Astrocyte (in vitro differentiated cells and primary cell): ENCODE measurements around the gene AIDA. TPM values are rescaled to one million over a fixed set of nuclear protein-coding genes. Genes with fewer than 3 reads are reported as not detected.

Source experiments
- DNase-seq: peaks from one replicate; pipeline ENCODE4 v3.0.0-alpha.2; 2010; ENCODE audit warnings: low read depth
- FAIRE-seq: peaks from 2 replicates; lab custom pipeline; 2011; peaks lifted over from hg19 to GRCh38; lab: Jason Lieb, UNC
- H2AFZ ChIP-seq: 2 replicates; pipeline ENCODE4 v1.6.0; 2012; ENCODE audit warnings: low read depth, low read length, inconsistent platforms
- H3K27ac ChIP-seq: 2 replicates; pipeline ENCODE4 v1.5.1; 2011; ENCODE audit warnings: low read depth, low read length, inconsistent platforms
- H3K27me3 ChIP-seq: 2 replicates; pipeline ENCODE4 v1.6.0; 2011; ENCODE audit warnings: low read length, inconsistent platforms; ENCODE audit not compliant: insufficient read depth
- H3K36me3 ChIP-seq: 2 replicates; pipeline ENCODE4 v1.5.1; 2011; ENCODE audit warnings: low read length, inconsistent platforms; ENCODE audit not compliant: insufficient read depth
- H3K4me1 ChIP-seq: 2 replicates; pipeline ENCODE4 v1.5.1; 2011; ENCODE audit warnings: low read length, inconsistent platforms; ENCODE audit not compliant: insufficient read depth
- H3K4me2 ChIP-seq: 2 replicates; pipeline ENCODE4 v1.6.0; 2012; ENCODE audit warnings: low read length, inconsistent platforms
- H3K4me3 ChIP-seq: 2 replicates; pipeline ENCODE4 v1.5.1; 2011; ENCODE audit warnings: low read depth, mild to moderate bottlenecking, low read length, inconsistent platforms; ENCODE audit not compliant: insufficient read depth
- H3K79me2 ChIP-seq: 2 replicates; pipeline ENCODE4 v1.6.0; 2012; ENCODE audit warnings: mild to moderate bottlenecking, low read length, inconsistent platforms; ENCODE audit not compliant: insufficient read depth
- H3K9ac ChIP-seq: 2 replicates; pipeline ENCODE4 v1.6.0; 2012; ENCODE audit warnings: mild to moderate bottlenecking, low read length, inconsistent platforms
- H3K9me3 ChIP-seq: 2 replicates; pipeline ENCODE4 v1.5.1; 2012; ENCODE audit warnings: low read depth, mild to moderate bottlenecking, low read length, inconsistent platforms; ENCODE audit not compliant: insufficient read depth
- H4K20me1 ChIP-seq: 2 replicates; pipeline ENCODE4 v1.6.0; 2012; ENCODE audit warnings: low read length, inconsistent platforms; ENCODE audit not compliant: insufficient read depth
- H3K27ac Mint-ChIP-seq: one replicate; pipeline ENCODE4 v1.8.0; 2021; ENCODE audit warnings: mild to moderate bottlenecking, mixed read lengths; ENCODE audit not compliant: unreplicated experiment
- H3K27me3 Mint-ChIP-seq: one replicate; pipeline ENCODE4 v1.8.0; 2021; ENCODE audit warnings: low read depth, mixed read lengths; ENCODE audit not compliant: unreplicated experiment
- H3K36me3 Mint-ChIP-seq: one replicate; pipeline ENCODE4 v1.8.0; 2021; ENCODE audit warnings: low read depth, mixed read lengths; ENCODE audit not compliant: unreplicated experiment
- H3K4me1 Mint-ChIP-seq: one replicate; pipeline ENCODE4 v1.8.0; 2021; ENCODE audit warnings: low read depth, mixed read lengths; ENCODE audit not compliant: unreplicated experiment
- H3K4me3 Mint-ChIP-seq: one replicate; pipeline ENCODE4 v1.8.0; 2021; ENCODE audit warnings: mild to moderate bottlenecking, moderate library complexity, mixed read lengths; ENCODE audit not compliant: unreplicated experiment
- H3K9me3 Mint-ChIP-seq: one replicate; pipeline ENCODE4 v1.8.0; 2021; ENCODE audit warnings: mild to moderate bottlenecking, mixed read lengths; ENCODE audit not compliant: unreplicated experiment
- CTCF ChIP-seq: IDR thresholded peaks from 2 replicates; pipeline ENCODE4 v1.5.1; 2011; ENCODE audit warnings: low read depth, mild to moderate bottlenecking, inconsistent platforms, low read length, moderate library complexity; ENCODE audit not compliant: insufficient read depth
- EZH2 ChIP-seq: IDR thresholded peaks from 2 replicates; pipeline ENCODE4 v1.6.1; 2012; ENCODE audit warnings: mild to moderate bottlenecking, low read length, inconsistent platforms; ENCODE audit not compliant: insufficient read depth
- total RNA-seq: library from RNA; stranded (reverse); gene quantifications from 2 replicates; pipeline ENCODE4 v1.2.1, GENCODE V29; 2021

The AIDA gene
- total RNA-seq, 1 donor from 2014 or later, result 86.2 TPM

DNA sequence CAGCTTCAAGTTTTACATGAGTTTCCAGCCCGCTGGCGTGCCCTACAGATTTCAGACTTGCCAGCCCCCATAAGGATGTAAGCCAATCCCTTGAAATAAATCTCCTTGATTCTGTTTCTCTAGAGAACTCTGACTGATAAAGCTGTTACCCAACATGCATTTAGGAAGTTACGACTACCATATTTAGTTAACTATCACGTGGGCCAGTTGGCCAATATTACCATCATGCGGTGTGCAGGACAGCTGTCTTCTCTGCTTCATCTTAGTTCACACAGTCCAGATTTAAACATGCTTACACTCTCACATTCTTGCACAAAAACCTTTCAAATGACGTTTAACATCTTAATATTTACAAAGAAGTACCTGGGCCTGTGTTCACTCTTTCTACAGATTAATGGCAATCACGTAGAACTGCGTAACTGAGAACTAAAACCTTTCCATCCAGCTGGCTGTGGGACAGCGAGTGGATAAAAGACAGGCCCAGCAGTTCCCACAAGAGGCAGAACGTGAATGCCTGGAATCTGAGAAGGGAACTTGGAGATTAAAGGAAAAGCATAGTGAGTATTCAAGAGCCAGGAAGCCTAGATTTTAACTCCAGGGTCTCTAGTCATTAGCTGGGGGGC is 45.5 kb upstream of the AIDA start:
- H3K4me3 Mint-ChIP-seq, result no peak overlapping the region
- H3K27ac ChIP-seq, result no peak overlapping the region
- no peaks in the 10 kb centered on the region for H3K36me3 ChIP-seq
- no peak for TF ChIP-seq EZH2
- no peak for TF ChIP-seq CTCF
- peak overlapping the region; percentile 30 for H2AFZ ChIP-seq
- H4K20me1 ChIP-seq, result no peaks in the 10 kb centered on the region
- H3K4me2 ChIP-seq, result no peak overlapping the region
- peaks cover 7% of the 10 kb centered on the region for H3K27me3 Mint-ChIP-seq
- H3K9me3 Mint-ChIP-seq, result no peaks in the 10 kb centered on the region
- no peaks in the 10 kb centered on the region for H3K9me3 ChIP-seq
- DNase-seq, result no peak
- no peak overlapping the region for H3K4me3 ChIP-seq
- H3K79me2 ChIP-seq, result no peaks in the 10 kb centered on the region
- no peak for FAIRE-seq
- H3K4me1 Mint-ChIP-seq, result no peaks in the 10 kb centered on the region
- no peaks in the 10 kb centered on the region for H3K36me3 Mint-ChIP-seq
- H3K27me3 ChIP-seq, result no peaks in the 10 kb centered on the region
- H3K27ac Mint-ChIP-seq, result no peak overlapping the region
- H3K9ac ChIP-seq, result no peak overlapping the region
- H3K4me1 ChIP-seq, result peaks cover 7% of the 10 kb centered on the region

- Histone ChIP-seq H3K4me2 (peak overlapping the region; percentile 40), H3K79me2 (no peaks in the 10 kb centered on the region), H4K20me1 (no peaks in the 10 kb centered on the region), H2AFZ (no peak overlapping the region), H3K27ac (peak overlapping the region; percentile 68), H3K36me3 (no peaks in the 10 kb centered on the region), H3K4me1 (peaks cover 7% of the 10 kb centered on the region), H3K4me3 (no peak overlapping the region), H3K9ac (no peak overlapping the region), H3K27me3 (no peaks in the 10 kb centered on the region), H3K9me3 (no peaks in the 10 kb centered on the region)
- DNase-seq, result peak; percentile 96
- H3K4me1 Mint-ChIP-seq, result no peaks in the 10 kb centered on the region
- no peaks in the 10 kb centered on the region for H3K9me3 Mint-ChIP-seq
- no peaks in the 10 kb centered on the region for H3K36me3 Mint-ChIP-seq
- H3K4me3 Mint-ChIP-seq, result no peak overlapping the region
- TF ChIP-seq CTCF (no peak), EZH2 (no peak)
- FAIRE-seq, result no peak
- peak overlapping the region; percentile 31 for H3K27ac Mint-ChIP-seq
- peaks cover 7% of the 10 kb centered on the region for H3K27me3 Mint-ChIP-seq
Observed at GRCh38 chr1:222754366-222755139, 42.3 kb upstream of the AIDA start.

GRCh38 chr1:222751255-222751654 is 39.0 kb upstream of the AIDA start:
- peaks cover 9% of the 10 kb centered on the region for H3K27me3 Mint-ChIP-seq
- no peak overlapping the region for H3K4me3 ChIP-seq
- FAIRE-seq (no peak), DNase-seq (no peak)
- H3K9ac ChIP-seq, result no peak overlapping the region
- no peaks in the 10 kb centered on the region for H3K9me3 ChIP-seq
- H2AFZ ChIP-seq, result no peak overlapping the region
- H3K36me3 Mint-ChIP-seq, result no peaks in the 10 kb centered on the region
- H3K4me3 Mint-ChIP-seq, result no peak overlapping the region
- no peak overlapping the region for H3K27ac Mint-ChIP-seq
- H3K27ac ChIP-seq, result no peak overlapping the region
- H3K36me3 ChIP-seq, result no peaks in the 10 kb centered on the region
- H3K79me2 ChIP-seq, result no peaks in the 10 kb centered on the region
- H3K9me3 Mint-ChIP-seq, result no peaks in the 10 kb centered on the region
- peaks cover 7% of the 10 kb centered on the region for H3K4me1 ChIP-seq
- no peak for TF ChIP-seq CTCF
- no peaks in the 10 kb centered on the region for H3K4me1 Mint-ChIP-seq
- H3K27me3 ChIP-seq, result no peaks in the 10 kb centered on the region
- H4K20me1 ChIP-seq, result no peaks in the 10 kb centered on the region
- no peak overlapping the region for H3K4me2 ChIP-seq
